ENCODE measurements around the gene KCNJ2. TPM values are rescaled to one million over a fixed set of nuclear protein-coding genes. Genes with fewer than 3 reads are reported as not detected.

Gene KCNJ2
- polyA plus RNA-seq, 1 experiment: 1.2 TPM

- Histone ChIP-seq H3K36me3 (ENCODE audit: control insufficient read depth, insufficient read depth, low read length) (no peaks in the 10 kb centered on the region), H3K4me3 (ENCODE audit: low read depth, low read length) (no peak overlapping the region), H3K27me3 (ENCODE audit: control insufficient read depth, insufficient read depth, low read length) (no peaks in the 10 kb centered on the region)
- CTCF ChIA-PET: interaction anchor here (0.8 to 1.8 kb wide), 2 partner anchors 21 to 597 kb away, joined by 3 to 4 read pairs; no protein-coding TSS in a partner anchor
- TF ChIP-seq, protein P1, sequence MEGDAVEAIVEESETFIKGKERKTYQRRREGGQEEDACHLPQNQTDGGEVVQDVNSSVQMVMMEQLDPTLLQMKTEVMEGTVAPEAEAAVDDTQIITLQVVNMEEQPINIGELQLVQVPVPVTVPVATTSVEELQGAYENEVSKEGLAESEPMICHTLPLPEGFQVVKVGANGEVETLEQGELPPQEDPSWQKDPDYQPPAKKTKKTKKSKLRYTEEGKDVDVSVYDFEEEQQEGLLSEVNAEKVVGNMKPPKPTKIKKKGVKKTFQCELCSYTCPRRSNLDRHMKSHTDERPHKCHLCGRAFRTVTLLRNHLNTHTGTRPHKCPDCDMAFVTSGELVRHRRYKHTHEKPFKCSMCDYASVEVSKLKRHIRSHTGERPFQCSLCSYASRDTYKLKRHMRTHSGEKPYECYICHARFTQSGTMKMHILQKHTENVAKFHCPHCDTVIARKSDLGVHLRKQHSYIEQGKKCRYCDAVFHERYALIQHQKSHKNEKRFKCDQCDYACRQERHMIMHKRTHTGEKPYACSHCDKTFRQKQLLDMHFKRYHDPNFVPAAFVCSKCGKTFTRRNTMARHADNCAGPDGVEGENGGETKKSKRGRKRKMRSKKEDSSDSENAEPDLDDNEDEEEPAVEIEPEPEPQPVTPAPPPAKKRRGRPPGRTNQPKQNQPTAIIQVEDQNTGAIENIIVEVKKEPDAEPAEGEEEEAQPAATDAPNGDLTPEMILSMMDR (IDR thresholded peaks at IDR 0.05; ENCODE audit: insufficient read depth, low read depth, low read length): no peak
- POLR2A ChIA-PET: no interaction called here
- DNase-seq (ENCODE audit: low read depth): no peak
Observed at GRCh38 chr17:70123193-70123592, 46.1 kb upstream of the KCNJ2 start.

- DNase-seq (ENCODE audit: low read depth): no peak
- ChIA-PET CTCF (no interaction called here), POLR2A (no interaction called here)
- TF ChIP-seq, protein P1 (IDR thresholded peaks at IDR 0.05; ENCODE audit: insufficient read depth, low read depth, low read length): no peak
- Histone ChIP-seq H3K4me3 (ENCODE audit: low read depth, low read length) (no peak overlapping the region), H3K27me3 (ENCODE audit: control insufficient read depth, insufficient read depth, low read length) (no peaks in the 10 kb centered on the region), H3K36me3 (ENCODE audit: control insufficient read depth, insufficient read depth, low read length) (no peaks in the 10 kb centered on the region)
Observed at GRCh38 chr17:70124723-70125122, 44.6 kb upstream of the KCNJ2 start.

DNA sequence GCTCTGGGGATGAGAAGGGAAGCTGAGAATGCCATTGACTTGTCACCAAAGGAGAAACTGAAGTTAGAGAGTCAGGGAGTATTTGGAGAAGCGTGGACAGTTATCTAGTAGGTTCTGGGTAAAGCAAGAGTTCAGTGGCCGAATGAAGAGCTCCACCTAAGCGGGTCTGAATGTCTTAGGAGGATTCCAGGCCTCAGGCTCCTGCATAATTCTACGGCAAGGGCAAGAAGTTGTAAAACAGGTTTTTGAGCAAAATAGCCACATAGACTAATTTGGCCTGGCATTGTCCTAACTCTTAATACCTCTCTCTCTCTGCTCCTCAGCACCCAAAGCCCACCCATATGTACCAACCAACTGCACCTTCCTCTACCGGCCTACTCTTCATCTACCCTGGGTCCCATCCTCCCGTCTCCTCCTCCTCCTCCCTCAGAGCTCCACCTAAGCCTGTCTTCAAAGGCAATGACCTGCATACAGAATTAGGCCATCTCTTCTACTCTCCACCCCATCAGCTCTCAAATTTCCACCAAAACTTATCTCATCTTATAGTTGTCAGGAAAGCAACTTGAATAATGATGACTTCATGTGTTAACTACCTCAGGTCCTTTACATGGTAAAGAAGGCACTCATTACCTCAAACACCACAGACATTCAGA, 42.0 kb upstream of the KCNJ2 start:
- H3K27me3 ChIP-seq (ENCODE audit: control insufficient read depth, insufficient read depth, low read length): no peaks in the 10 kb centered on the region
- no peak overlapping the region for H3K4me3 ChIP-seq (ENCODE audit: low read depth, low read length)
- no peaks in the 10 kb centered on the region for H3K36me3 ChIP-seq (ENCODE audit: control insufficient read depth, insufficient read depth, low read length)
- ChIA-PET CTCF (no interaction called here), POLR2A (no interaction called here)
- no peak for DNase-seq (ENCODE audit: low read depth)
- TF ChIP-seq, protein P1 (IDR thresholded peaks at IDR 0.05; ENCODE audit: insufficient read depth, low read depth, low read length): no peak

DNA sequence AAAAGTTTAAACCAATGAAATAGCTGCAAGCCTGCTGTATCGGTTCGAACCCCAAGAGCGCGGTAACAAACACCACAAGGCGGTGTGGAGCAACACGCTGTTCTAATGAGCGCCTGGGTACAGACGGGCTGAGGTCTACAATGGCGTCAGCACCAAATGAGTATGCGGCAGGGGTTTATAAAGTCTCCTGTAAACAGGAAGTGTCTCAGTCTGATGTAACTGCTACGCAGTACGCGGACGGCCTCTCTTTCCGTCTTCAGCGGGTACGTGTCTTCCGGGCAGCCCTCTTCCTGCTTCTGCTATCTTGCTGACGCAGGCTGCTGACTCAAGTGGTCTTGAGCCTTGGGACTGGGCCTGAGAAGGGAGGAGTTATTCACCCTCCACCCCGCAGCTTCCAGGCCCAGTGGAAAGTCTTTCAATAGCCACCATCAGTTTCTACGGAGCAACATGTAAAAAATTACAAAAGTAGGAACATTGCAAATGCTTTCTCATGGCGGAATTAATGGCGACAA, 40.5 kb upstream of the KCNJ2 start:
- H3K27me3 ChIP-seq (ENCODE audit: control insufficient read depth, insufficient read depth, low read length): no peaks in the 10 kb centered on the region
- ChIA-PET CTCF (no interaction called here), POLR2A (no interaction called here)
- H3K36me3 ChIP-seq (ENCODE audit: control insufficient read depth, insufficient read depth, low read length): no peaks in the 10 kb centered on the region
- DNase-seq (ENCODE audit: low read depth): no peak
- H3K4me3 ChIP-seq (ENCODE audit: low read depth, low read length): no peak overlapping the region
- TF ChIP-seq, protein P1 (IDR thresholded peaks at IDR 0.05; ENCODE audit: insufficient read depth, low read depth, low read length): no peak

DNA sequence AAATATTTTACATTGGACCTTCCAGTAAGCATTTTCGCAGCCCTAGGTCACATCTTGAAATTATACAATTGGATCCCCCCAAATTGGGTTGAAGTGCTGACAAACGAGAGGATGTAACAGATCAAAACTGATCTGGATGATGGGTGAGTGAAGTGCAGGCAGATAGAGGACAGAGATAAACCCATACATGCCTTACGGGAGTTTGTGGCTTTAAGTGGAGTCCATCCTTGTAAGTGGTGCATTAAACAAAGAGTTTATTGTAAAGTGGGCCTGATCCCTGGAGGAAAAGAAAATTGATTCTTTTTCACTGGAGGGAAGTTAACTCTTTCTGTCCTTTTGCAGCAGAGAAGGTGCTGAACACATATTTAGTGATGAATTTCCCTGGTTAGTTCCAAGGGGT, 39.0 kb upstream of the KCNJ2 start:
- CTCF ChIA-PET: no interaction called here
- H3K4me3 ChIP-seq (ENCODE audit: low read depth, low read length): no peak overlapping the region
- DNase-seq (ENCODE audit: low read depth): no peak
- no peaks in the 10 kb centered on the region for H3K27me3 ChIP-seq (ENCODE audit: control insufficient read depth, insufficient read depth, low read length)
- POLR2A ChIA-PET: no interaction called here
- TF ChIP-seq, protein P1 (IDR thresholded peaks at IDR 0.05; ENCODE audit: insufficient read depth, low read depth, low read length): no peak
- no peaks in the 10 kb centered on the region for H3K36me3 ChIP-seq (ENCODE audit: control insufficient read depth, insufficient read depth, low read length)

All from BJ (cell line).